ENCODE data around the gene OSBPL7.

- TF ChIP-seq, protein P1, sequence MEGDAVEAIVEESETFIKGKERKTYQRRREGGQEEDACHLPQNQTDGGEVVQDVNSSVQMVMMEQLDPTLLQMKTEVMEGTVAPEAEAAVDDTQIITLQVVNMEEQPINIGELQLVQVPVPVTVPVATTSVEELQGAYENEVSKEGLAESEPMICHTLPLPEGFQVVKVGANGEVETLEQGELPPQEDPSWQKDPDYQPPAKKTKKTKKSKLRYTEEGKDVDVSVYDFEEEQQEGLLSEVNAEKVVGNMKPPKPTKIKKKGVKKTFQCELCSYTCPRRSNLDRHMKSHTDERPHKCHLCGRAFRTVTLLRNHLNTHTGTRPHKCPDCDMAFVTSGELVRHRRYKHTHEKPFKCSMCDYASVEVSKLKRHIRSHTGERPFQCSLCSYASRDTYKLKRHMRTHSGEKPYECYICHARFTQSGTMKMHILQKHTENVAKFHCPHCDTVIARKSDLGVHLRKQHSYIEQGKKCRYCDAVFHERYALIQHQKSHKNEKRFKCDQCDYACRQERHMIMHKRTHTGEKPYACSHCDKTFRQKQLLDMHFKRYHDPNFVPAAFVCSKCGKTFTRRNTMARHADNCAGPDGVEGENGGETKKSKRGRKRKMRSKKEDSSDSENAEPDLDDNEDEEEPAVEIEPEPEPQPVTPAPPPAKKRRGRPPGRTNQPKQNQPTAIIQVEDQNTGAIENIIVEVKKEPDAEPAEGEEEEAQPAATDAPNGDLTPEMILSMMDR (IDR thresholded peaks at IDR 0.05): no peak
- TF ChIP-seq POLR2A (IDR thresholded peaks at IDR 0.05): no peak
These were observed 14.7 kb downstream of the OSBPL7 start for GRCh38 chr17:47806913-47807255.
